A673 (cell line): ENCODE results near the gene RPL38.

Experiments used
- EZH2 ChIP-seq: fragments of 200-600 bp; sonication (generic); IDR thresholded peaks from 2 replicates; pipeline ENCODE4 v1.6.1; 2017; ENCODE audit warnings: borderline replicate concordance, low read depth, mild to moderate bottlenecking, mixed read lengths, antibody characterized with exemption, low read length; ENCODE audit not compliant: poor library complexity, severe bottlenecking
- TF ChIP-seq, protein P1 (sequence below): fragments of 300-800, 200-600 bp; sonication (generic); conservative IDR thresholded peaks from 2 replicates; pipeline ENCODE4 v1.5.1; 2017; ENCODE audit warnings: low read depth, mild to moderate bottlenecking, antibody characterized with exemption, low read length, moderate library complexity, mixed read lengths

DNA sequence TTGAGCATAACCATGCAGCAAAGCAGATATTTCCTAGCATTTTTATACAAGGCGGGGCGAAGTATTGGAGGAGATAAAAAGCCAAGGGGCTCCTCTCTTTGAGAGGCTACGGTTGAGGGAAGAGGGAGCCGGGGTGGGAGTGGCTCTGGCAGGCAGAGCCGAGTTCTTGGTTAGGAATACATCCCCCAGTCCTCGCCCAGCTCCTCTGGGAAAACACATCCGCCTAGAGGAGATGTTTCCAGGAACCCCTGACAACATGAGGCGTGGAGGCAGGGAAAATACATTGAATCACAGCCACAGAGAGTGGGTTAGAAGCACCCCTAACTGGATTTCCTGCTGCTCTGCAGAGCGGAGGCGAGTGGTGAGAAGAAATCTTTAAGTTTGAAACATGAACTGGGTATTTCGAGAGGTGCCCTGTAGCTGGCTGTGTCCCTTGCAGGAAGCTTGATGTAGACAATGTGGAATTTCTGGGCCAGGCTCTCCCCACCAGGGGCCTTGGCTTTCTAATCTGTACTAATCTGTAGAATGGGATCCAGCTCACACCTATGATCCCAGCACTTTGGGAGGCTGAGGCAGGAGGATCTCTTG lies 37.2 kb downstream of the RPL38 start:
- TF ChIP-seq, protein P1, sequence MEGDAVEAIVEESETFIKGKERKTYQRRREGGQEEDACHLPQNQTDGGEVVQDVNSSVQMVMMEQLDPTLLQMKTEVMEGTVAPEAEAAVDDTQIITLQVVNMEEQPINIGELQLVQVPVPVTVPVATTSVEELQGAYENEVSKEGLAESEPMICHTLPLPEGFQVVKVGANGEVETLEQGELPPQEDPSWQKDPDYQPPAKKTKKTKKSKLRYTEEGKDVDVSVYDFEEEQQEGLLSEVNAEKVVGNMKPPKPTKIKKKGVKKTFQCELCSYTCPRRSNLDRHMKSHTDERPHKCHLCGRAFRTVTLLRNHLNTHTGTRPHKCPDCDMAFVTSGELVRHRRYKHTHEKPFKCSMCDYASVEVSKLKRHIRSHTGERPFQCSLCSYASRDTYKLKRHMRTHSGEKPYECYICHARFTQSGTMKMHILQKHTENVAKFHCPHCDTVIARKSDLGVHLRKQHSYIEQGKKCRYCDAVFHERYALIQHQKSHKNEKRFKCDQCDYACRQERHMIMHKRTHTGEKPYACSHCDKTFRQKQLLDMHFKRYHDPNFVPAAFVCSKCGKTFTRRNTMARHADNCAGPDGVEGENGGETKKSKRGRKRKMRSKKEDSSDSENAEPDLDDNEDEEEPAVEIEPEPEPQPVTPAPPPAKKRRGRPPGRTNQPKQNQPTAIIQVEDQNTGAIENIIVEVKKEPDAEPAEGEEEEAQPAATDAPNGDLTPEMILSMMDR = no peak
- TF ChIP-seq EZH2 = no peak
